Vein endothelial cell (primary cell): ENCODE results near the gene BAK1. TPM values are rescaled to one million over a fixed set of nuclear protein-coding genes. Genes with fewer than 3 reads are reported as not detected.

Experiments used
- small RNA-seq: library from RNA; depleted of rRNA; stranded (forward); fragments of <200 nt; gene quantifications from one replicate; pipeline ENCODE3, GENCODE V24; 2012
- total RNA-seq: library from RNA; depleted of rRNA; stranded (reverse); fragments of >200 nt; gene quantifications from 2 replicates; pipeline ENCODE4 v1.2.3, GENCODE V29; 2012

The BAK1 gene
- 29.7 and 31.0 TPM in 2 replicates for total RNA-seq

DNA sequence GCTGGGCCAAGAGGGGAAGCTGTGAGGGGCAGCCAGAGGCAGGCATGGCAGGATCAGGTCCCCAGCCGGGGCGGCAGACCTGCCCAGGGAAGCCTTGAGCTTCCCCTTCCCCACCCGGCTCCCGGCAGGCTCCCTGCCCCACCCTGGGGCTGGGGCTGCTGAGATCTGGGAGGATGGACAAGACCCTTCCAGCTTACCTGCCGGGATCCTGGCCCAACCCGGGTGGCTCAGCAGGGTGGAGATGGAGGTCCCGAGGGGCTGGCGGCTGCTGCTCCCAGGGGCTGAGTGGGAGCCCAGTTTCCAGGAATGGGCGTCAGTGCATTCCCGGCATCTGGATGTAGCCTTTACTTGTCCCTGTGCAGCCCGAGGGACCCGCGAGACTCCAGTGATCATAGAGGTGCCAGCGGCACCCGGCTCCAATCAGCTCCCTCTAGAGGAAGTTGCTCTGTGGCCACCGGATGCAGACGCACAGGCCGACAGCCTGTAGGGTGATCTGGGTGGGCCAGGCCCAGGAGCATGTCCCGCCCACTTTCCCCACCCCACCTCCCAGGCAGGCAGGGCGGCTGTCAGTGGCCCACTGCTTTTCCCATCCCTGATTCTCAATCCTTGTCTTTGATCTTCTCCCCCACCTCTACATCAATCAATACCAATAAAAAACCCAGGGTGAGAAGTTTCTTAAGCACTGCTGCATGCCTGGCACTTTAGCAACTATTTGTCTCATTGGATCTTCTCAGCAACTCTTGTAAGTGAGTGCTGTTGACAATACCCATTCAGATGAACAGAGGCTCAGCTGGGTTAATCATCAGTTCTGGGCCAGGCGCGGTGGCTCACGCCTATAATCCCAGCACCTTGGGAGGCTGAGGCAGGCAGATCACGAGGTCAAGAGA lies at the start of gene BAK1:
Gene BAK1 (minus strand): TSS at position 449 of the 887 bp plus-strand sequence. CDS start 2,672 bp downstream, outside the sequence.

DNA sequence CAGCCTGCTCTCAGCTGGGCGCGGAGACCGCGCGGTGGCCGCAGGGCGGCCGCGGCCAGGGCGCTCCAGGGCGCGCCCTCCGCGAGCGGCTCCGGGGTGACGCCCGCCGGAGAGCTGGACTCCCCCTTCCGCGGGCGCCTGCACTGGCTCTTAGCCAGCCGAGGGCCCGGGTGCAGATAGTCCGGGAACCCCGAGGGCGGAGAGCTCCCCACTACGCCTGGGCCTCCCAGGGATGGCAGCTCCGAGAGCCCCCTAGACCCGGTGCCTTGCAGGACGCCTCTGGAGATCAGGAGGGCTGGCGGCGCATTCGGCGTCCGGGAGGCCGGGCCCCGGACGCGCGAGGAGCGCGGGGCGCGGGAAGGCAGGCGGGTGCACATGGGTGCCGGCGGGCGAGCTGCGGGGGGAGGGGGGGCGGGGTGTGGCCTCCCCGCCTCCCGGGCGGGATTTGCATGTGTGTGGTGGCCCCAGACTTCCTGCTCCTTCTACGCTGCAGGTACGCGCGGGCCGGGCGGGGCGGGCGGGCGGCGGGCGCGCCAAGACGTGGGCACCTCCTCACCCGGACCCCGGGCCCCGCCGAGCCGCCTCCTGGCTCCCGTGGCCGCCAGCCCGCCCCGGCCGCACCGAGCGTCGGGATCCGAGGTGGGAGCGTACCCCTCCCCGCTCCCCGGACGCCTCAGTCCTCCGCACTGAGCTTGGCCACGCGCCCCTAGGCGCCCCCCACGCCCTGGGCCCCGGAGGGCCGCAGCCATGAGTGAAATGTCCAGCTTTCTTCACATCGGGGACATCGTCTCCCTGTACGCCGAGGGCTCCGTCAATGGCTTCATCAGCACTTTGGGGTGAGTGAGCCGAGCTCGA lies 41.0 kb upstream of the BAK1 start, which contains the start of gene ITPR3:
Gene ITPR3 (plus strand): TSS at position 467 of the 855 bp plus-strand sequence. CDS start 281 bp downstream, at position 748.

Small RNA genes within 50 kb of the gene (small RNA-seq; reads per million reads assigned to genes)
- not detected for gene RF00017

Other genes with a start within 250 kb of the BAK1 start
- 20.3 and 33.6 TPM in 2 replicates for gene KIFC1, start 188.5 kb downstream of the BAK1 start, total RNA-seq
- 15.5 and 16.0 TPM in 2 replicates for gene PHF1, start 169.3 kb downstream of the BAK1 start, total RNA-seq
- gene CUTA, start 162.2 kb downstream of the BAK1 start, total RNA-seq, result 61.8 and 63.0 TPM in 2 replicates
- gene SYNGAP1, start 160.2 kb downstream of the BAK1 start, total RNA-seq, result 3.6 and 5.3 TPM in 2 replicates
- 5.3 and 7.8 TPM in 2 replicates for gene ZBTB9, start 125.7 kb downstream of the BAK1 start, total RNA-seq
- 35.3 and 57.6 TPM in 2 replicates for gene ITPR3, start 41.0 kb upstream of the BAK1 start, total RNA-seq
- 14.4 and 14.6 TPM in 2 replicates for gene UQCC2, start 131.4 kb upstream of the BAK1 start, total RNA-seq
- gene IP6K3, start 166.6 kb upstream of the BAK1 start, total RNA-seq, result not detected in 2 replicates
- gene LEMD2, start 208.9 kb upstream of the BAK1 start, total RNA-seq, result 40.4 and 51.0 TPM in 2 replicates
- gene MLN, start 223.7 kb upstream of the BAK1 start, total RNA-seq, result not detected in 2 replicates